Sigmoid colon (tissue), 7 donors: Measurements from ENCODE around the gene THBS1. TPM values are rescaled to one million over a fixed set of nuclear protein-coding genes. Genes with fewer than 3 reads are reported as not detected.
A peak's percentile ranks its signal among the peaks of the same experiment; 100 is the strongest.

Source experiments
- DNase-seq: peaks from one replicate; pipeline ENCODE4 v3.0.0-alpha.2; 2019
- H3K27ac ChIP-seq, 4 donors: fragments of 200-600 bp; sonication (generic); one replicate each; pipeline ENCODE4 v1.5.1; 2016 to 2019; ENCODE audit warnings: mild to moderate bottlenecking in 1 of 4
- H3K27me3 ChIP-seq, 3 donors: fragments of 200-600 bp; sonication (generic); one replicate each; pipeline ENCODE4 v1.5.1; 2019; ENCODE audit warnings: mild to moderate bottlenecking in 1 of 3
- H3K36me3 ChIP-seq, 4 donors: fragments of 200-600 bp; sonication (generic); one replicate each; pipeline ENCODE4 v1.5.1; 2016 to 2019
- H3K4me1 ChIP-seq, 4 donors: fragments of 200-600 bp; sonication (generic); one replicate each; pipeline ENCODE4 v1.5.1; 2017 to 2019
- H3K4me3 ChIP-seq, 4 donors: fragments of 200-600 bp; sonication (generic); one replicate each; pipeline ENCODE4 v1.5.1; 2017 to 2019; ENCODE audit warnings: mild to moderate bottlenecking in 2 of 4, moderate library complexity in 1 of 4
- H3K9me3 ChIP-seq, 4 donors: fragments of 200-600 bp in 3 of 4; sonication (generic) in 3 of 4; one replicate each; pipeline versions ENCODE4 v1.5.1 to v1.6.1; 2013 to 2019
- CTCF ChIP-seq, 4 experiments: fragments of 450-650 bp in 3 of 4; fragments of 200-600 bp in 1 of 4; IDR thresholded peaks; one replicate each; pipeline ENCODE4 v1.5.1; 2016 to 2019; ENCODE audit warnings: antibody characterized with exemption in 4 of 4, mild to moderate bottlenecking in 3 of 4, moderate library complexity in 2 of 4
- EP300 ChIP-seq, 4 donors: sonication (generic); formaldehyde crosslinking; IDR thresholded peaks; one replicate each; pipeline ENCODE4 v1.6.1; 2017; ENCODE audit warnings: antibody characterized with exemption in 4 of 4
- POLR2A ChIP-seq, 2 donors: fragments of 450-650 bp; IDR thresholded peaks; one replicate each; pipeline ENCODE4 v1.6.1; 2016; ENCODE audit warnings: antibody characterized with exemption in 2 of 2, mild to moderate bottlenecking in 2 of 2, moderate library complexity in 2 of 2
- POLR2AphosphoS5 ChIP-seq, 4 donors: sonication (generic); formaldehyde crosslinking; IDR thresholded peaks; one replicate each; pipeline ENCODE4 v1.6.1; 2017; ENCODE audit warnings: antibody characterized with exemption in 4 of 4
- WGBS, 2 donors: extraction: QIAGEN DNeasy Blood & Tissue Kit; methylation state at CpG; one replicate each; pipeline ENCODE4 v1.1.7; 2013; 5-methylcytosine and 5-hydroxymethylcytosine counted together
- intact Hi-C: fragments of 100-400 bp; cut with DNase I; formaldehyde crosslinking; loops from one replicate; pipeline ENCODE4 v1.15.1; 2023
- polyA plus RNA-seq, 3 donors: library from polyadenylated mRNA; stranded (reverse); fragments of 200-250 nt; gene quantifications; one replicate each; pipeline ENCODE4 v1.2.3, GENCODE V29; 2013
- total RNA-seq, 4 donors: library from RNA; depleted of rRNA; stranded (reverse); fragments of >200 nt; gene quantifications; one replicate each; pipeline ENCODE4 v1.1.0, GENCODE V29; 2016
- donor health status: healthy with polysubstance abuse.
- donor health status: Bipolar disorder and iron deficiency.
- donor health status: healthy.

The THBS1 gene
- total and polyA plus RNA-seq, 7 donors: 13.2 to 3,974 (median 172) TPM

GRCh38 chr15:39625856-39626255, 45.0 kb downstream of the THBS1 start:
- no peak for TF ChIP-seq EP300 (IDR thresholded peaks at IDR 0.05)
- no peak for TF ChIP-seq POLR2A (IDR thresholded peaks at IDR 0.05)
- TF ChIP-seq CTCF (IDR thresholded peaks at IDR 0.05): no peak
- TF ChIP-seq POLR2AphosphoS5 (IDR thresholded peaks at IDR 0.05): no peak
- no peaks in the 10 kb centered on the region for H3K9me3 ChIP-seq

GRCh38 chr15:39627451-39628143, 46.7 kb downstream of the THBS1 start:
- H3K4me1 ChIP-seq: peaks cover 0 to 47% (median 41%) of the 10 kb centered on the region in 4 donors
- TF ChIP-seq EP300 (IDR thresholded peaks at IDR 0.05) (no peak), POLR2AphosphoS5 (IDR thresholded peaks at IDR 0.05) (no peak)
- H3K27me3 ChIP-seq: no peaks in the 10 kb centered on the region
- 92 to 96% methylated on average over 3 of the region's 3 CpGs for WGBS, 2 donors
- intact Hi-C loops: no loop called here
- H3K9me3 ChIP-seq: no peaks in the 10 kb centered on the region
- no peaks in the 10 kb centered on the region for H3K36me3 ChIP-seq
- no peak for DNase-seq
- H3K27ac ChIP-seq: no peak overlapping the region
- H3K4me3 ChIP-seq: no peak overlapping the region

More at GRCh38 chr15:39625856-39626255, 45.0 kb downstream of the THBS1 start:
- H3K27ac ChIP-seq: peak overlapping the region in 1 of 4 donors; percentile 59
- intact Hi-C loops: no loop called here
- H3K27me3 ChIP-seq: no peaks in the 10 kb centered on the region
- H3K36me3 ChIP-seq: no peaks in the 10 kb centered on the region
- H3K4me3 ChIP-seq: no peak overlapping the region
- peaks cover 0 to 63% (median 56%) of the 10 kb centered on the region in 4 donors for H3K4me1 ChIP-seq
- DNase-seq: no peak

- no peak for TF ChIP-seq POLR2AphosphoS5 (IDR thresholded peaks at IDR 0.05)
- no peak for TF ChIP-seq CTCF (IDR thresholded peaks at IDR 0.05)
- WGBS, 2 donors: 69 to 80% methylated on average over 5 of the region's 5 CpGs
- intact Hi-C loops: no loop called here
- H3K4me1 ChIP-seq: peaks cover 0 to 41% (median 36%) of the 10 kb centered on the region in 4 donors
- no peak overlapping the region for H3K4me3 ChIP-seq
- H3K27ac ChIP-seq: peak overlapping the region in 2 of 4 donors; percentile 11 to 41
- DNase-seq: no peak
- H3K27me3 ChIP-seq: no peaks in the 10 kb centered on the region
- H3K36me3 ChIP-seq: no peaks in the 10 kb centered on the region
- no peaks in the 10 kb centered on the region for H3K9me3 ChIP-seq
Observed at GRCh38 chr15:39628144-39628508, 47.2 kb downstream of the THBS1 start.

- no peak for DNase-seq
- intact Hi-C loops: no loop called here
- Histone ChIP-seq H3K4me3 (no peak overlapping the region), H3K27me3 (no peaks in the 10 kb centered on the region), H3K36me3 (no peaks in the 10 kb centered on the region), H3K9me3 (no peaks in the 10 kb centered on the region), H3K4me1 (peaks cover 0 to 40% (median 32%) of the 10 kb centered on the region in 4 donors), H3K27ac (peak overlapping the region in 2 of 4 donors; percentile 23 to 41)
- TF ChIP-seq EP300 (IDR thresholded peaks at IDR 0.05): no peak
- no peak for TF ChIP-seq CTCF (IDR thresholded peaks at IDR 0.05)
- TF ChIP-seq POLR2AphosphoS5 (IDR thresholded peaks at IDR 0.05): no peak
- TF ChIP-seq POLR2A (IDR thresholded peaks at IDR 0.05): no peak
- 66% methylated on average over 9 of the region's 9 CpGs for WGBS, 2 donors
Observed at GRCh38 chr15:39628546-39629257, 47.8 kb downstream of the THBS1 start.

- intact Hi-C loops: no loop called here
- TF ChIP-seq EP300 (IDR thresholded peaks at IDR 0.05) (no peak), POLR2AphosphoS5 (IDR thresholded peaks at IDR 0.05) (no peak), CTCF (IDR thresholded peaks at IDR 0.05) (no peak), POLR2A (IDR thresholded peaks at IDR 0.05) (no peak)
- H3K36me3 ChIP-seq: no peaks in the 10 kb centered on the region
- DNase-seq: no peak
- no peaks in the 10 kb centered on the region for H3K9me3 ChIP-seq
- H3K27me3 ChIP-seq: no peaks in the 10 kb centered on the region
- H3K4me3 ChIP-seq: no peak overlapping the region
- H3K27ac ChIP-seq: peak overlapping the region in 2 of 4 donors; percentile 23 to 41
- WGBS, 2 donors: 12 to 29% methylated on average over 5 of the region's 5 CpGs
- H3K4me1 ChIP-seq: peaks cover 0 to 34% (median 28%) of the 10 kb centered on the region in 4 donors
Observed at GRCh38 chr15:39629371-39629770, 48.5 kb downstream of the THBS1 start.
